ENCODE results near the gene ITGBL1. TPM values are rescaled to one million over a fixed set of nuclear protein-coding genes. Genes with fewer than 3 reads are reported as not detected.

ITGBL1 gene
- total and polyA plus RNA-seq, 2 of the 8 experiments (the other 6 are each of a cell fraction or from before 2014, with no cell fraction given): not detected

DNA sequence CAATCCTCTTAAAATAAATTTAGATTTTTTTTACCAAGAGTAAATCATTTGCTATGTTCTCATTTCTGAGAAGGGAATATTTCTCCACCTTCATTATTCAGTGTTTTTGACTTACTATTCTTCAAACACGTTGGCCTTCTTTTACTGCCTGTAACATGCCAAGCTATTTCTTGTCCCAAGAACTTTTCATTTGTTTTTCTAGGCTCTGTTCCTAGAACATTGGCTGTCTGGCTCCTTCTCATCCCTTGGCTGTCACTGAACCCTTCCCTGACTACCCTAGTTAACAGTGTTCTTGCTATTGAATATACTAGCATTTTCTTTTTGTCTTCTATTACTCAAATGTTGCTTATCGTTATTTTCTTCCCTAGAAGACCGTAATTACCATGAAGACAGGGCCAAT lies 248.1 kb downstream of the ITGBL1 start (continued):
- no peak for TF ChIP-seq PHF8 (conservative IDR thresholded peaks at IDR 0.05; ENCODE audit: low read depth, low read length)
- TF ChIP-seq ZNF274 (IDR thresholded peaks at IDR 0.05; ENCODE audit: borderline replicate concordance, extremely low read depth, low read length): no peak
- no peak for TF ChIP-seq JUND (IDR thresholded peaks at IDR 0.05; ENCODE audit: low read length)
